Endothelial cell of umbilical vein (primary cell): ENCODE measurements around the gene PLEKHB1. TPM values are rescaled to one million over a fixed set of nuclear protein-coding genes. Genes with fewer than 3 reads are reported as not detected.

Experiments used
- BruUV-seq: library from RNA; stranded (reverse); fragments of 400-500 nt; replicated peaks from 2 replicates; lab custom pipeline; 2021; lab: Mats Ljungman, UMichigan
- CTCF ChIA-PET: fragments of 300-600, 350-600 bp; sonication (Branson Sonifier 250); formaldehyde crosslinking; loops from one replicate; lab custom pipeline; 2021; ENCODE audit warnings: antibody characterized with exemption, inconsistent platforms; lab: Charles Lee
- POLR2A ChIA-PET: fragments of 300-600, 350-600 bp; sonication (Branson Sonifier 250); formaldehyde crosslinking; loops from one replicate; lab custom pipeline; 2021; ENCODE audit warnings: antibody characterized with exemption, inconsistent platforms; lab: Charles Lee
- DNase-seq: peaks from one replicate; pipeline ENCODE4 v3.0.0-alpha.2; 2011; ENCODE audit warnings: low read depth, low spot score
- FAIRE-seq: peaks from 2 replicates; lab custom pipeline; 2011; peaks lifted over from hg19 to GRCh38; lab: Jason Lieb, UNC
- H2AFZ ChIP-seq: 2 replicates; pipeline ENCODE4 v1.6.0; 2012; ENCODE audit warnings: low read depth, low read length, control low read depth, inconsistent platforms
- H3K27ac ChIP-seq: 2 replicates; pipeline ENCODE4 v1.5.1; 2011; ENCODE audit warnings: low read depth, mild to moderate bottlenecking, control low read depth, low read length, moderate library complexity; ENCODE audit not compliant: insufficient read depth
- H3K27me3 ChIP-seq, 2 experiments: 2 replicates each; pipeline versions ENCODE4 v1.6.0 to v1.6.1; 2011; ENCODE audit warnings: low read length in 2 of 2, mixed read lengths in 1 of 2; ENCODE audit not compliant: control insufficient read depth in 2 of 2, insufficient read depth in 2 of 2
- H3K36me3 ChIP-seq, 2 experiments: 2 replicates in 1 of 2; 3 replicates in 1 of 2; pipeline ENCODE4 v1.5.1; 2011; ENCODE audit warnings: low read length in 2 of 2, mild to moderate bottlenecking in 1 of 2, moderate library complexity in 1 of 2; ENCODE audit not compliant: control insufficient read depth in 2 of 2, insufficient read depth in 2 of 2; ENCODE audit errors: extremely low read depth in 1 of 2
- H3K4me1 ChIP-seq: 3 replicates; pipeline ENCODE4 v1.5.1; 2011; ENCODE audit warnings: mild to moderate bottlenecking, low read length; ENCODE audit not compliant: control insufficient read depth, insufficient read depth; ENCODE audit errors: extremely low read depth
- H3K4me2 ChIP-seq: 2 replicates; pipeline ENCODE4 v1.6.1; 2011; ENCODE audit warnings: low read length, control low read depth, mixed read lengths; ENCODE audit not compliant: insufficient read depth
- H3K4me3 ChIP-seq, 3 experiments: fragments of 200-600 bp in 1 of 3; sonication (generic), shearing (Covaris generic) in 1 of 3; replicated peaks in 1 of 3; 2 replicates each; pipeline ENCODE4 v1.5.1; 2011 to 2016; ENCODE audit warnings: control low read depth in 3 of 3, low read length in 3 of 3, mild to moderate bottlenecking in 2 of 3, inconsistent platforms in 1 of 3, low read depth in 1 of 3, moderate library complexity in 1 of 3; ENCODE audit not compliant: insufficient read depth in 1 of 3
- H3K79me2 ChIP-seq: 2 replicates; pipeline ENCODE4 v1.6.0; 2012; ENCODE audit warnings: low read length, inconsistent platforms; ENCODE audit not compliant: control insufficient read depth, insufficient read depth
- H3K9ac ChIP-seq: replicated peaks from 2 replicates; pipeline ENCODE3; 2011; ENCODE audit warnings: low read length, control low read depth; ENCODE audit not compliant: insufficient read depth; ENCODE audit errors: extremely low read depth
- H3K9me1 ChIP-seq: replicated peaks from 3 replicates; pipeline ENCODE4 v1.6.0; 2011; ENCODE audit warnings: mild to moderate bottlenecking, low read length; ENCODE audit not compliant: control insufficient read depth, insufficient read depth; ENCODE audit errors: extremely low read depth
- H3K9me3 ChIP-seq: replicated peaks from 2 replicates; pipeline ENCODE4 v1.5.1; 2012; ENCODE audit warnings: low read length, inconsistent platforms; ENCODE audit not compliant: control insufficient read depth, insufficient read depth
- H4K20me1 ChIP-seq: replicated peaks from 2 replicates; pipeline ENCODE3; 2011; ENCODE audit warnings: mild to moderate bottlenecking, low read length; ENCODE audit not compliant: control insufficient read depth, insufficient read depth; ENCODE audit errors: extremely low read depth
- CTCF ChIP-seq, 2 donors: IDR thresholded peaks; 1 replicate in 1 of 2; 2 replicates in 1 of 2; pipeline ENCODE4 v1.5.1; 2011; ENCODE audit warnings: low read length in 2 of 2, mild to moderate bottlenecking in 2 of 2, moderate library complexity in 2 of 2, control low read depth in 1 of 2, inconsistent platforms in 1 of 2, low read depth in 1 of 2; ENCODE audit not compliant: insufficient read depth in 1 of 2; ENCODE audit errors: extremely low read depth in 1 of 2
- EZH2 ChIP-seq: IDR thresholded peaks from 2 replicates; pipeline ENCODE4 v1.6.1; 2012; ENCODE audit warnings: borderline replicate concordance, low read depth, mild to moderate bottlenecking, moderate library complexity, low read length, inconsistent platforms; ENCODE audit not compliant: severe bottlenecking
- FOS ChIP-seq: IDR thresholded peaks from 2 replicates; pipeline ENCODE4 v1.6.1; 2011; ENCODE audit warnings: mild to moderate bottlenecking, low read length, moderate library complexity, borderline replicate concordance; ENCODE audit not compliant: insufficient read depth
- JUN ChIP-seq: IDR thresholded peaks from 2 replicates; pipeline ENCODE4 v1.6.1; 2011; ENCODE audit warnings: borderline replicate concordance, low read depth; ENCODE audit not compliant: insufficient read length, insufficient read depth
- MAX ChIP-seq: IDR thresholded peaks from 2 replicates; pipeline ENCODE4 v1.6.1; 2011; ENCODE audit not compliant: insufficient read depth, insufficient read length
- POLR2AphosphoS5 ChIP-seq: IDR thresholded peaks from 2 replicates; pipeline ENCODE4 v1.6.1; 2012; ENCODE audit warnings: low read depth, mild to moderate bottlenecking, control low read depth, low read length, moderate library complexity; ENCODE audit not compliant: insufficient read depth
- dilution Hi-C: fragments of 300-500 bp; cut with MboI; formaldehyde crosslinking; loops from one replicate; pipeline ENCODE4 v1.15.0; 2019; ENCODE audit warnings: low sequenced_read_pairs; ENCODE audit not compliant: extremely low pct_ligation_motif_present
- intact Hi-C: fragments of 100-400 bp; cut with micrococcal nuclease; formaldehyde crosslinking; loops from one replicate; pipeline ENCODE4 v1.10.0; 2022
- polyA plus RNA-seq, 4 experiments: library from polyadenylated mRNA; depleted of rRNA in 3 of 4; stranded (reverse) in 3 of 4; unstranded in 1 of 4; fragments of >200 nt; gene quantifications; 2 replicates each; pipeline versions ENCODE4 v1.2.1 to v1.2.3, GENCODE V29; 2011 to 2012; ENCODE audit warnings: missing spikeins in 1 of 4
- total RNA-seq: library from RNA; stranded (reverse); gene quantifications from 2 replicates; pipeline ENCODE4 v1.2.3, GENCODE V29; 2021

PLEKHB1 gene
- total and polyA plus RNA-seq, 2 donors (not counting 3 experiments of a cell fraction or from before 2014, with no cell fraction given): 0.75 to 0.99 TPM

- intact Hi-C loops: no loop called here
- H3K9me1 ChIP-seq: no peaks in the 10 kb centered on the region
- no peak overlapping the region for H2AFZ ChIP-seq
- H3K27me3 ChIP-seq: peaks cover 0 to 2% of the 10 kb centered on the region in 2 experiments
- no peak overlapping the region for H3K4me3 ChIP-seq
- H3K27ac ChIP-seq: no peak overlapping the region
- H4K20me1 ChIP-seq: no peaks in the 10 kb centered on the region
- DNase-seq (no peak), FAIRE-seq (no peak)
- no peaks in the 10 kb centered on the region for H3K79me2 ChIP-seq
- ChIA-PET CTCF (interaction anchor here (0.8 to 3.3 kb wide), 3 partner anchors 8 to 256 kb away, joined by 3 to 22 read pairs (median 4); no protein-coding TSS in a partner anchor), POLR2A (no interaction called here)
- peaks cover 2% of the 10 kb centered on the region for H3K4me1 ChIP-seq
- H3K9ac ChIP-seq: no peak overlapping the region
- H3K4me2 ChIP-seq: no peak overlapping the region
- TF ChIP-seq EZH2: no peak
- no TSS peak for BruUV-seq
- no peaks in the 10 kb centered on the region for H3K9me3 ChIP-seq
- dilution Hi-C loops: no loop called here
- H3K36me3 ChIP-seq: no peaks in the 10 kb centered on the region
Observed at GRCh38 chr11:73655686-73656085, 9.3 kb downstream of the PLEKHB1 start.

GRCh38 chr11:73656985-73657384 is 10.6 kb downstream of the PLEKHB1 start:
- H3K27me3 ChIP-seq: peaks cover 0 to under 1% of the 10 kb centered on the region in 2 experiments
- FAIRE-seq (no peak), DNase-seq (no peak)
- ChIA-PET POLR2A (no interaction called here), CTCF (interaction anchor here (3.3 kb wide), 1 partner anchor 31 kb away, joined by 22 read pairs; no protein-coding TSS in a partner anchor)
- no peak for TF ChIP-seq JUN
- TF ChIP-seq FOS: no peak
- no peak for TF ChIP-seq POLR2AphosphoS5
- no peak for TF ChIP-seq EZH2
- no peak for TF ChIP-seq CTCF (IDR thresholded peaks at IDR 0.05; ENCODE audit: extremely low read depth in 1 of 2, insufficient read depth in 1 of 2, low read depth in 1 of 2, low read length in 2 of 2)
- TF ChIP-seq MAX: no peak
- no peak overlapping the region for H3K9ac ChIP-seq
- H3K9me1 ChIP-seq: no peaks in the 10 kb centered on the region
- H3K36me3 ChIP-seq: no peaks in the 10 kb centered on the region
- H3K4me1 ChIP-seq: peaks cover 6% of the 10 kb centered on the region
- no peaks in the 10 kb centered on the region for H4K20me1 ChIP-seq
- H3K4me2 ChIP-seq: no peak overlapping the region
- no peaks in the 10 kb centered on the region for H3K79me2 ChIP-seq
- dilution Hi-C loops: no loop called here
- no peak overlapping the region for H3K4me3 ChIP-seq
- no peak overlapping the region for H3K27ac ChIP-seq
- no TSS peak for BruUV-seq
- no peaks in the 10 kb centered on the region for H3K9me3 ChIP-seq
- H2AFZ ChIP-seq: no peak overlapping the region
- intact Hi-C loops: no loop called here
